Activated CD4-positive, alpha-beta memory T cell treated with anti-CD3 and anti-CD28 coated beads, Interleukin-2, amount 10 ng/mL, durations not matched to agents 7 days and 5 days (primary cell): ENCODE results near the gene ZNF280C. TPM values are rescaled to one million over a fixed set of nuclear protein-coding genes. Genes with fewer than 3 reads are reported as not detected.

Source experiments
- CTCF ChIA-PET: fragments of 350-600 bp; sonication (Branson Sonifier 250); formaldehyde crosslinking; loops from one replicate; lab custom pipeline; 2021; ENCODE audit warnings: antibody characterized with exemption, inconsistent platforms; lab: Charles Lee
- POLR2A ChIA-PET: fragments of 350-600 bp; sonication (Branson Sonifier 250); formaldehyde crosslinking; loops from one replicate; lab custom pipeline; 2021; ENCODE audit warnings: antibody characterized with exemption; lab: Charles Lee
- DNase-seq: peaks from one replicate; pipeline ENCODE4 v3.0.0-alpha.2; 2020
- H3K27ac Mint-ChIP-seq: one replicate; pipeline ENCODE4 v1.8.0; 2021; ENCODE audit warnings: mild to moderate bottlenecking, mixed read lengths
- H3K27me3 Mint-ChIP-seq: one replicate; pipeline ENCODE4 v1.8.0; 2021; ENCODE audit warnings: mixed read lengths
- H3K36me3 Mint-ChIP-seq: one replicate; pipeline ENCODE4 v1.8.0; 2021; ENCODE audit warnings: low read depth, mixed read lengths
- H3K4me1 Mint-ChIP-seq: one replicate; pipeline ENCODE4 v1.8.0; 2021; ENCODE audit warnings: mixed read lengths
- H3K4me3 Mint-ChIP-seq: one replicate; pipeline ENCODE4 v1.8.0; 2021; ENCODE audit warnings: mild to moderate bottlenecking, mixed read lengths
- H3K9me3 Mint-ChIP-seq: one replicate; pipeline ENCODE4 v1.8.0; 2021; ENCODE audit warnings: mixed read lengths
- total RNA-seq, 2 experiments: library from RNA; stranded (reverse); gene quantifications; one replicate each; pipeline ENCODE4 v1.2.3, GENCODE V29; 2021

Gene ZNF280C
- total RNA-seq, 2 experiments from 2014 or later: 5.1 to 6.7 TPM

- CTCF ChIA-PET: interaction anchor here (0.7 to 1.5 kb wide), 4 partner anchors 15 to 246 kb away, joined by 3 to 5 read pairs (median 4); no protein-coding TSS in a partner anchor
- H3K4me1 Mint-ChIP-seq: peaks cover 48% of the 10 kb centered on the region
- POLR2A ChIA-PET: interaction anchor here (0.6 to 5.8 kb wide), 12 partner anchors 9 to 96 kb away, joined by 3 to 38 read pairs (median 4); partner anchors contain the start of gene ZNF280C
These were observed 97.1 kb downstream of the ZNF280C start, which contains the start of gene RAB33A for GRCh38 chrX:130171446-130172126. RAB33A (plus strand) TSS chrX:130171962; CDS start chrX:130172063, 101 bp downstream.

GRCh38 chrX:130170752-130171445 is 97.8 kb downstream of the ZNF280C start:
- CTCF ChIA-PET: interaction anchor here (0.7 to 1.9 kb wide), 6 partner anchors 15 to 110 kb away, joined by 3 to 11 read pairs (median 5); no protein-coding TSS in a partner anchor
- H3K4me1 Mint-ChIP-seq: peaks cover 42% of the 10 kb centered on the region
- peak overlapping the region; percentile 87 for H3K27ac Mint-ChIP-seq
- no peaks in the 10 kb centered on the region for H3K9me3 Mint-ChIP-seq
- H3K36me3 Mint-ChIP-seq: peaks cover 20% of the 10 kb centered on the region
- DNase-seq: peak; percentile 78
- POLR2A ChIA-PET: interaction anchor here (0.6 to 5.8 kb wide), 11 partner anchors 8 to 97 kb away, joined by 3 to 38 read pairs (median 4); partner anchors contain the start of gene ZNF280C
- peak overlapping the region; percentile 78 for H3K4me3 Mint-ChIP-seq
- H3K27me3 Mint-ChIP-seq: no peaks in the 10 kb centered on the region

More at GRCh38 chrX:130171446-130172126, 97.1 kb downstream of the ZNF280C start, which contains the start of gene RAB33A:
- H3K4me3 Mint-ChIP-seq: peak within 1 kb of the TSS; percentile 78
- H3K27ac Mint-ChIP-seq: peak within 1 kb of the TSS; percentile 87
- H3K27me3 Mint-ChIP-seq: no peaks in the 10 kb centered on the region
- peaks cover 27% of the 10 kb centered on the region for H3K36me3 Mint-ChIP-seq
- no peaks in the 10 kb centered on the region for H3K9me3 Mint-ChIP-seq
- DNase-seq: peak; percentile 56

- Mint-ChIP-seq H3K4me3 (peak overlapping the region; percentile 82), H3K4me1 (peaks cover 48% of the 10 kb centered on the region), H3K27me3 (no peaks in the 10 kb centered on the region), H3K9me3 (no peaks in the 10 kb centered on the region), H3K36me3 (peaks cover 10% of the 10 kb centered on the region), H3K27ac (peak overlapping the region; percentile 92)
- DNase-seq: no peak
- POLR2A ChIA-PET: interaction anchor here (1.1 to 2.8 kb wide), 3 partner anchors 48 to 82 kb away, joined by 3 to 11 read pairs (median 9); no protein-coding TSS in a partner anchor
- CTCF ChIA-PET: interaction anchor here (1.0 to 1.6 kb wide), 2 partner anchors 9 to 84 kb away, joined by 3 read pairs; no protein-coding TSS in a partner anchor
These were observed 101.7 kb downstream of the ZNF280C start for GRCh38 chrX:130167040-130167439.

GRCh38 chrX:130166503-130166777 is 102.3 kb downstream of the ZNF280C start:
- H3K4me3 Mint-ChIP-seq: peak overlapping the region; percentile 82
- peak overlapping the region; percentile 92 for H3K27ac Mint-ChIP-seq
- ChIA-PET POLR2A (interaction anchor here (1.1 to 2.8 kb wide), 5 partner anchors 20 to 84 kb away, joined by 3 to 11 read pairs (median 6); no protein-coding TSS in a partner anchor), CTCF (interaction anchor here (1.0 to 2.7 kb wide), 3 partner anchors 10 to 87 kb away, joined by 3 to 12 read pairs (median 3); no protein-coding TSS in a partner anchor)
- DNase-seq: no peak
- H3K36me3 Mint-ChIP-seq: peaks cover 11% of the 10 kb centered on the region
- H3K4me1 Mint-ChIP-seq: peaks cover 50% of the 10 kb centered on the region
- H3K9me3 Mint-ChIP-seq: no peaks in the 10 kb centered on the region
- H3K27me3 Mint-ChIP-seq: no peaks in the 10 kb centered on the region

- peak within 1 kb of the TSS; percentile 82 for H3K4me3 Mint-ChIP-seq
- ChIA-PET POLR2A (interaction anchor here (0.7 to 2.8 kb wide), 15 partner anchors 8 to 84 kb away, joined by 3 to 11 read pairs (median 4); no protein-coding TSS in a partner anchor), CTCF (interaction anchor here (1.0 to 2.7 kb wide), 4 partner anchors 10 to 86 kb away, joined by 3 to 12 read pairs (median 3); no protein-coding TSS in a partner anchor)
- DNase-seq: peak; percentile 90
- peaks cover 11% of the 10 kb centered on the region for H3K36me3 Mint-ChIP-seq
- H3K27ac Mint-ChIP-seq: peak within 1 kb of the TSS; percentile 92
- no peaks in the 10 kb centered on the region for H3K9me3 Mint-ChIP-seq
- H3K27me3 Mint-ChIP-seq: no peaks in the 10 kb centered on the region
- peaks cover 50% of the 10 kb centered on the region for H3K4me1 Mint-ChIP-seq
These were observed 102.8 kb downstream of the ZNF280C start, which contains the start of gene AIFM1 for GRCh38 chrX:130165703-130166502. AIFM1 (minus strand) TSS chrX:130165841; CDS start chrX:130165656, 185 bp downstream.

- Mint-ChIP-seq H3K36me3 (peaks cover 12% of the 10 kb centered on the region), H3K27me3 (no peaks in the 10 kb centered on the region), H3K4me3 (peak overlapping the region; percentile 82), H3K27ac (peak overlapping the region; percentile 92), H3K4me1 (peaks cover 44% of the 10 kb centered on the region), H3K9me3 (no peaks in the 10 kb centered on the region)
- CTCF ChIA-PET: interaction anchor here (1.0 to 2.7 kb wide), 2 partner anchors 18 to 85 kb away, joined by 3 to 12 read pairs; no protein-coding TSS in a partner anchor
- POLR2A ChIA-PET: interaction anchor here (0.7 to 2.8 kb wide), 14 partner anchors 9 to 83 kb away, joined by 3 to 11 read pairs (median 4); no protein-coding TSS in a partner anchor
- no peak for DNase-seq
These were observed 103.5 kb downstream of the ZNF280C start for GRCh38 chrX:130165181-130165702.

- ChIA-PET CTCF (no interaction called here), POLR2A (interaction anchor here (1.0 to 1.6 kb wide), 3 partner anchors 8 to 55 kb away, joined by 3 read pairs; partner anchors contain the start of gene ELF4)
- Mint-ChIP-seq H3K4me3 (no peak overlapping the region), H3K36me3 (peaks cover 17% of the 10 kb centered on the region), H3K27ac (no peak overlapping the region), H3K9me3 (no peaks in the 10 kb centered on the region), H3K4me1 (peaks cover 49% of the 10 kb centered on the region), H3K27me3 (no peaks in the 10 kb centered on the region)
- no peak for DNase-seq
These were observed 105.3 kb downstream of the ZNF280C start for GRCh38 chrX:130163398-130163797.

GRCh38 chrX:130162094-130162735 is 106.5 kb downstream of the ZNF280C start:
- CTCF ChIA-PET: interaction anchor here (1.2 to 1.4 kb wide), 2 partner anchors 14 to 82 kb away, joined by 3 to 4 read pairs; no protein-coding TSS in a partner anchor
- DNase-seq: no peak
- POLR2A ChIA-PET: interaction anchor here (1.0 to 1.6 kb wide), 4 partner anchors 9 to 53 kb away, joined by 3 to 4 read pairs (median 3); partner anchors contain the start of gene ELF4
- Mint-ChIP-seq H3K9me3 (no peaks in the 10 kb centered on the region), H3K4me3 (no peak overlapping the region), H3K27me3 (no peaks in the 10 kb centered on the region), H3K36me3 (peaks cover 14% of the 10 kb centered on the region), H3K4me1 (peaks cover 46% of the 10 kb centered on the region), H3K27ac (no peak overlapping the region)

GRCh38 chrX:130159776-130160175 is 108.9 kb downstream of the ZNF280C start:
- Mint-ChIP-seq H3K4me3 (no peak overlapping the region), H3K36me3 (peaks cover 24% of the 10 kb centered on the region), H3K9me3 (no peaks in the 10 kb centered on the region), H3K4me1 (peaks cover 35% of the 10 kb centered on the region), H3K27ac (no peak overlapping the region), H3K27me3 (no peaks in the 10 kb centered on the region)
- ChIA-PET POLR2A (no interaction called here), CTCF (interaction anchor here (1.0 kb wide), 1 partner anchor 80 kb away, joined by 3 read pairs; no protein-coding TSS in a partner anchor)
- no peak for DNase-seq

GRCh38 chrX:130158311-130158710 is 110.4 kb downstream of the ZNF280C start:
- Mint-ChIP-seq H3K9me3 (no peaks in the 10 kb centered on the region), H3K27ac (no peak overlapping the region), H3K36me3 (peaks cover 26% of the 10 kb centered on the region), H3K4me3 (no peak overlapping the region), H3K27me3 (no peaks in the 10 kb centered on the region), H3K4me1 (peaks cover 22% of the 10 kb centered on the region)
- DNase-seq: no peak
- POLR2A ChIA-PET: interaction anchor here (1.4 kb wide), 1 partner anchor 16 kb away, joined by 4 read pairs; no protein-coding TSS in a partner anchor
- CTCF ChIA-PET: interaction anchor here (0.6 to 0.9 kb wide), 2 partner anchors 37 to 97 kb away, joined by 3 read pairs; no protein-coding TSS in a partner anchor

GRCh38 chrX:130155564-130155963 is 113.1 kb downstream of the ZNF280C start:
- Mint-ChIP-seq H3K36me3 (peaks cover 20% of the 10 kb centered on the region), H3K4me3 (no peak overlapping the region), H3K9me3 (no peaks in the 10 kb centered on the region), H3K4me1 (peaks cover 9% of the 10 kb centered on the region), H3K27me3 (no peaks in the 10 kb centered on the region), H3K27ac (no peak overlapping the region)
- ChIA-PET CTCF (interaction anchor here (1.7 to 2.7 kb wide), 2 partner anchors 34 to 75 kb away, joined by 4 to 8 read pairs; no protein-coding TSS in a partner anchor), POLR2A (interaction anchor here (1.4 kb wide), 1 partner anchor 73 kb away, joined by 3 read pairs; no protein-coding TSS in a partner anchor)
- no peak for DNase-seq
